Superior temporal gyrus (tissue), 1 donor: ENCODE results near the gene COL20A1.

Experiments used
- DNase-seq: peaks from one replicate; pipeline ENCODE4 v3.0.0-alpha.2; 2016; ENCODE audit errors: extremely low spot score

Gene COL20A1

GRCh38 chr20:63320041-63320511 lies 27.1 kb downstream of the COL20A1 start:
- DNase-seq: no peak

GRCh38 chr20:63320616-63321147 lies 27.7 kb downstream of the COL20A1 start:
- no peak for DNase-seq

GRCh38 chr20:63321148-63321831 lies 28.3 kb downstream of the COL20A1 start:
- no peak for DNase-seq

GRCh38 chr20:63322146-63322932 lies 29.4 kb downstream of the COL20A1 start:
- DNase-seq: peak; percentile 38

- DNase-seq: no peak
Measured at GRCh38 chr20:63322933-63323273, 29.9 kb downstream of the COL20A1 start.

- no peak for DNase-seq
Measured at GRCh38 chr20:63323357-63323981, 30.5 kb downstream of the COL20A1 start.

GRCh38 chr20:63325021-63325471 lies 32.1 kb downstream of the COL20A1 start:
- DNase-seq: no peak

- no peak for DNase-seq
Measured at GRCh38 chr20:63325554-63326313, 32.7 kb downstream of the COL20A1 start.

GRCh38 chr20:63326314-63327230 lies 33.6 kb downstream of the COL20A1 start:
- no peak for DNase-seq

GRCh38 chr20:63327231-63327745 lies 34.3 kb downstream of the COL20A1 start:
- DNase-seq: no peak

GRCh38 chr20:63328026-63328700 lies 35.2 kb downstream of the COL20A1 start:
- no peak for DNase-seq

- no peak for DNase-seq
Measured at GRCh38 chr20:63328718-63329275, 35.8 kb downstream of the COL20A1 start.

GRCh38 chr20:63329331-63330083 lies 36.5 kb downstream of the COL20A1 start:
- no peak for DNase-seq

- DNase-seq: no peak
Measured at GRCh38 chr20:63330084-63330760, 37.2 kb downstream of the COL20A1 start.

GRCh38 chr20:63330940-63331339 lies 38.0 kb downstream of the COL20A1 start:
- no peak for DNase-seq

GRCh38 chr20:63331741-63332400 lies 38.9 kb downstream of the COL20A1 start:
- DNase-seq: no peak

GRCh38 chr20:63332488-63333240 lies 39.7 kb downstream of the COL20A1 start:
- DNase-seq: no peak
